VCaP (cell line): ENCODE data around the gene SPATA24.
"Not testable (repeated sequence)": the region's sequence is repeated elsewhere in the genome, so short reads cannot be mapped to it uniquely, and the experiment has no call there.

Source experiments
- H3K27ac ChIP-seq: fragments of 450-650 bp; 2 replicates; pipeline ENCODE4 v1.5.1; 2017
- TF ChIP-seq, protein P1 (sequence below): fragments of 450-650 bp; conservative IDR thresholded peaks from 2 replicates; pipeline ENCODE4 v1.5.1; 2017; ENCODE audit warnings: mild to moderate bottlenecking, moderate library complexity

SPATA24 gene

GRCh38 chr5:139414581-139415130, 10.8 kb upstream of the SPATA24 start:
- TF ChIP-seq, protein P1, sequence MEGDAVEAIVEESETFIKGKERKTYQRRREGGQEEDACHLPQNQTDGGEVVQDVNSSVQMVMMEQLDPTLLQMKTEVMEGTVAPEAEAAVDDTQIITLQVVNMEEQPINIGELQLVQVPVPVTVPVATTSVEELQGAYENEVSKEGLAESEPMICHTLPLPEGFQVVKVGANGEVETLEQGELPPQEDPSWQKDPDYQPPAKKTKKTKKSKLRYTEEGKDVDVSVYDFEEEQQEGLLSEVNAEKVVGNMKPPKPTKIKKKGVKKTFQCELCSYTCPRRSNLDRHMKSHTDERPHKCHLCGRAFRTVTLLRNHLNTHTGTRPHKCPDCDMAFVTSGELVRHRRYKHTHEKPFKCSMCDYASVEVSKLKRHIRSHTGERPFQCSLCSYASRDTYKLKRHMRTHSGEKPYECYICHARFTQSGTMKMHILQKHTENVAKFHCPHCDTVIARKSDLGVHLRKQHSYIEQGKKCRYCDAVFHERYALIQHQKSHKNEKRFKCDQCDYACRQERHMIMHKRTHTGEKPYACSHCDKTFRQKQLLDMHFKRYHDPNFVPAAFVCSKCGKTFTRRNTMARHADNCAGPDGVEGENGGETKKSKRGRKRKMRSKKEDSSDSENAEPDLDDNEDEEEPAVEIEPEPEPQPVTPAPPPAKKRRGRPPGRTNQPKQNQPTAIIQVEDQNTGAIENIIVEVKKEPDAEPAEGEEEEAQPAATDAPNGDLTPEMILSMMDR, result no peak
- H3K27ac ChIP-seq, result no peak overlapping the region

GRCh38 chr5:139413963-139414362, 10.1 kb upstream of the SPATA24 start:
- H3K27ac ChIP-seq, result no peak overlapping the region
- TF ChIP-seq, protein P1, result no peak

- TF ChIP-seq, protein P1, result no peak
- no peak overlapping the region for H3K27ac ChIP-seq
Observed at GRCh38 chr5:139413153-139413552, 9.3 kb upstream of the SPATA24 start.

DNA sequence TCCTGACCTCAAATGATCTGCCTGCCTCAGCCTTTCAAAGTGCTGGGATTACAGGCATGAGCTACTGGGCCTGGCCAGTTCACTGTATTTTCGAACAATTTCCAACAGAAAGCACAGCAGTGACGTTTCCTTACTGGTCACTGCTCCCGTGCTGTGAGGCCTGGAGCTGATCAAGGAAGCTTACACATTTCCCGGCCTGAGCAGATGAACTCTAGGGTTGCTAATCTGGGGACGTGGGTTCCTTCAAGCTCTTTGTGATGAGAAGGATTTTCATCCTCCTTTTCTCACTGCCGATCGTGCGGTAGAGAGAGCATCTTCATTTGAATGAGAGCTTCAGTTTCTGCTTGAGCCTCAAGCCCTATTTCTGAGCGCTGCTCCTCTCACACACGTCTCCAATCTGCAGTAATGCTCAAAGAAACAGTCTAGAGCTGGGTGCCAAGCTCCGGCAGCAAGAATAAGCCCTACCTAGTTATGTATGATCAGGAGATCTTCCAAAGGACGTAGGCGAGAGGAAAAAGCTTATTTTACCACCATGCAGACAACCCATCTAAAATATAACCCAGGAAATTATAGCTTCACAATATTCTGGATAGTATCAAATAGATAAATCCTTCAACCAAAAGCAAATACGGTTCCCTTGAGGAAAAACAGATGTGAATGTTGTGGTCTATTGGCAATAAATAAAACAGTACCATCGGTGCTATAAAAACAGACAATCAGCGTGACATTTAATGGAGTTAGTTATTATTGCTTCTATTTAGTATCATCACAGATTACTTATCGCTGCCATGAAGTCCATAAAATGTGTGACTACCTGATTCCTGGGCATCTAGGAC, 7.3 kb upstream of the SPATA24 start:
- TF ChIP-seq, protein P1, result no peak
- no peak overlapping the region for H3K27ac ChIP-seq

GRCh38 chr5:139410121-139410992, 6.5 kb upstream of the SPATA24 start:
- H3K27ac ChIP-seq, result no peak overlapping the region
- TF ChIP-seq, protein P1, result no peak

DNA sequence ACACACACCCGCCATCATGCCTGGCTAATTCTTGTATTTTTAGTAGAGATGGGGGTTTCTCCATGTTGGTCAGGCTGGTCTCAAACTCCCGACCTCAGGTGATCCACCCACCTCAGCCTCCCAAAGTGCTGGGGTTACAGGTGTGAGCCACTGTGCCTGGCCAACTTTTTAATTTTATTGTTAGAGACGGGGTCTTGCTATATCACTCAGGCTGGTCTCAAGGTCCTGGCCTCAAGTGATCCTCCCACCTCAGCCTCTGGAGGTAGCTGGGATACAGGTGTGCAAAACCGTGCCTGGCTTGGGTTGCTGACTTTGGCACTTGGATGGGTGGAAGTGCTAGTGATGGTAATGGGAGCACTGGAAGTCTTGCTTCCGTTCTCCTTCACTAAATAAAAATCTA, 5.2 kb upstream of the SPATA24 start:
- H3K27ac ChIP-seq, result not testable (repeated sequence)

DNA sequence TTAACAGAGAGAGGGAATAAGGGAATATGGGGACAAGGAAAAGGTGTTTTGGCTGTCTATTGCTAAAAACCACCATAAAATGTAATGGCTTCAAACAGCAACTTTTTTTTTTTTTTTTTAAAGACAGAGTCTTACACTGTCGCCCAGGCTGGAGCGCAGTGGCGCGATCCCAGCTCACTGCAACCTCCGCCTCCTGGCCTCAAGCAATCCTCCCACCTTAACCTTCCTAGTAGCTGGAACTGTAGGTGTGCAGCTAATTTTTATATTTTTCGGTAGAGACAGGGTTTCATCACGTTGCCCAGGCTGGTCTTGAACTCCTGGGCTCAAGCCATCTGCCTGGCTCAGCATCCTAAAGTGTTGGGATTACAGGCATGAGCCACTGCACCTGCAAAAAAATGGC, 4.3 kb upstream of the SPATA24 start:
- TF ChIP-seq, protein P1, result no peak
- no peak overlapping the region for H3K27ac ChIP-seq
